Endothelial cell (in vitro differentiated cells): ENCODE data around the gene MCM3. TPM values are rescaled to one million over a fixed set of nuclear protein-coding genes. Genes with fewer than 3 reads are reported as not detected.
A peak's percentile ranks its signal among the peaks of the same experiment; 100 is the strongest.

Experiments used
- DNase-seq: peaks from one replicate; pipeline ENCODE4 v3.0.0; 2021; ENCODE audit warnings: low spot score
- H3K27ac Mint-ChIP-seq: one replicate; pipeline ENCODE4 v1.8.0; 2021; ENCODE audit warnings: mixed read lengths, inconsistent platforms; ENCODE audit not compliant: unreplicated experiment
- H3K27me3 Mint-ChIP-seq: one replicate; pipeline ENCODE4 v1.8.0; 2021; ENCODE audit warnings: mild to moderate bottlenecking, moderate library complexity, mixed read lengths, inconsistent platforms; ENCODE audit not compliant: unreplicated experiment
- H3K36me3 Mint-ChIP-seq: one replicate; pipeline ENCODE4 v1.8.0; 2021; ENCODE audit warnings: mild to moderate bottlenecking, low read depth, mixed read lengths, inconsistent platforms; ENCODE audit not compliant: unreplicated experiment
- H3K4me1 Mint-ChIP-seq: one replicate; pipeline ENCODE4 v1.8.0; 2021; ENCODE audit warnings: mild to moderate bottlenecking, mixed read lengths, inconsistent platforms; ENCODE audit not compliant: unreplicated experiment
- H3K4me3 Mint-ChIP-seq: one replicate; pipeline ENCODE4 v1.8.0; 2021; ENCODE audit warnings: mild to moderate bottlenecking, mixed read lengths, inconsistent platforms; ENCODE audit not compliant: unreplicated experiment
- H3K9me3 Mint-ChIP-seq: one replicate; pipeline ENCODE4 v1.8.0; 2021; ENCODE audit warnings: mixed read lengths, inconsistent platforms; ENCODE audit not compliant: unreplicated experiment
- total RNA-seq: library from RNA; stranded (reverse); fragmentation: NEBNext Ultra II Directional; extraction: Animal tissue kit (Norgen Biotek cat#: 25700); gene quantifications from one replicate; pipeline ENCODE4 v1.2.1, GENCODE V29; 2021; ENCODE audit not compliant: unreplicated experiment
- TF ChIP-seq, protein P1 (sequence below): fragments of 200-600 bp; sonication (generic); IDR thresholded peaks from one replicate; pipeline ENCODE4 v1.5.0; 2021; ENCODE audit warnings: antibody characterized with exemption; ENCODE audit not compliant: unreplicated experiment

The MCM3 gene
- total RNA-seq, 1 donor from 2014 or later, result 50.0 TPM

DNA sequence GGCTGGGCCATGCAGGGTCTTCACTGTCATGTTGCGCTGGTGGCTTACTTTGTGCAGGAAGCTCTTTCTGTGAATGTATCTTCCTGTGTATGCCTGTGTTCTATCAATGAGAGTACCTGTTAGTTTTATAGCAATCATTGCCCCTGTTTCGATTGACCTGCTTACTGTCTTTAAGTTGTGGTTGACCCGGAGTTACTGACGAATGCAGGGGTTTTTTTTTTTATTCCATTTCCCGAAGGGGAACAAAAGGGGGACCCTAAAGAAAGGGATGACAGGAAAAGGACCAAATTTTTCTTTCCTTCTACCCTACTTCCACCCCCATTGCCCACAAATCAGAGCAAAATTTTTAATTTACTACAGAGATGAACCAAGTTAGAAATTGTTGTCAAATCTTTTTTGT, 40.1 kb downstream of the MCM3 start, which contains the start of gene IL17F:
IL17F (minus strand) TSS at position 101 of the 400 bp plus-strand sequence; CDS start at position 30, 71 bp downstream.
- DNase-seq, result no peak
- Mint-ChIP-seq H3K27ac (no peak within 1 kb of the TSS), H3K36me3 (no peaks in the 10 kb centered on the region), H3K4me3 (no peak within 1 kb of the TSS), H3K4me1 (peaks cover 3% of the 10 kb centered on the region), H3K9me3 (no peaks in the 10 kb centered on the region), H3K27me3 (peaks cover 2% of the 10 kb centered on the region)
- TF ChIP-seq, protein P1, sequence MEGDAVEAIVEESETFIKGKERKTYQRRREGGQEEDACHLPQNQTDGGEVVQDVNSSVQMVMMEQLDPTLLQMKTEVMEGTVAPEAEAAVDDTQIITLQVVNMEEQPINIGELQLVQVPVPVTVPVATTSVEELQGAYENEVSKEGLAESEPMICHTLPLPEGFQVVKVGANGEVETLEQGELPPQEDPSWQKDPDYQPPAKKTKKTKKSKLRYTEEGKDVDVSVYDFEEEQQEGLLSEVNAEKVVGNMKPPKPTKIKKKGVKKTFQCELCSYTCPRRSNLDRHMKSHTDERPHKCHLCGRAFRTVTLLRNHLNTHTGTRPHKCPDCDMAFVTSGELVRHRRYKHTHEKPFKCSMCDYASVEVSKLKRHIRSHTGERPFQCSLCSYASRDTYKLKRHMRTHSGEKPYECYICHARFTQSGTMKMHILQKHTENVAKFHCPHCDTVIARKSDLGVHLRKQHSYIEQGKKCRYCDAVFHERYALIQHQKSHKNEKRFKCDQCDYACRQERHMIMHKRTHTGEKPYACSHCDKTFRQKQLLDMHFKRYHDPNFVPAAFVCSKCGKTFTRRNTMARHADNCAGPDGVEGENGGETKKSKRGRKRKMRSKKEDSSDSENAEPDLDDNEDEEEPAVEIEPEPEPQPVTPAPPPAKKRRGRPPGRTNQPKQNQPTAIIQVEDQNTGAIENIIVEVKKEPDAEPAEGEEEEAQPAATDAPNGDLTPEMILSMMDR, result no peak

DNA sequence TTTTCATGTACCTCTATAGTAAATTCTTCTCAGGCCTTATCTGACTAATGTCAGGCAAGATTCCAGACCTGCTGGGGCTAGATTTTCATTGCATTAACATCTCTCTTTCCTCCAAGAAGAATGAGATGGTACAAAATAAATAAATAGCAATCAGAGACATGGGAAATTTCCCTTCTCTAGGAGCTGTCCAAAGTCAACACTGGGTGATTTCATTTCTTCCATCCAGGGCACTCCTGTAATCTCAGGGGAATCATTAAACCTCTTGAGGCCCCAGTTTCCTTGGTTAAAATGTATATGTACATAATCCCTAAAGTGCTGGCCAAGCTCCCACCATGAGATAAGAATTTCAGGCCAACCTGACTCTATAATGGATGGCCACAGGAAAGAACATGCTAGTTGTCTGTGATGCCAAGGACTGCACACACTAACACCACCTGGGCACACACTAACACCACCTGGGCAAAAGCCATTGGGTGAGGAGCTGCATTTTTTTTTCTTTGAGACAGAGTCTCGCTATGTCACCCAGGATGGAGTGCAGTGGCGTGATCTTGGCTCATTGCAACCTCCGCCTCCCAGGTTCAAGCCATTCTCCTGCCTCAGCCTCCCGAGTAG, 41.2 kb downstream of the MCM3 start:
- TF ChIP-seq, protein P1, result no peak
- Mint-ChIP-seq H3K9me3 (no peaks in the 10 kb centered on the region), H3K27me3 (peaks cover 2% of the 10 kb centered on the region), H3K36me3 (no peaks in the 10 kb centered on the region), H3K27ac (no peak overlapping the region), H3K4me1 (peaks cover 3% of the 10 kb centered on the region), H3K4me3 (no peak overlapping the region)
- DNase-seq, result no peak

DNA sequence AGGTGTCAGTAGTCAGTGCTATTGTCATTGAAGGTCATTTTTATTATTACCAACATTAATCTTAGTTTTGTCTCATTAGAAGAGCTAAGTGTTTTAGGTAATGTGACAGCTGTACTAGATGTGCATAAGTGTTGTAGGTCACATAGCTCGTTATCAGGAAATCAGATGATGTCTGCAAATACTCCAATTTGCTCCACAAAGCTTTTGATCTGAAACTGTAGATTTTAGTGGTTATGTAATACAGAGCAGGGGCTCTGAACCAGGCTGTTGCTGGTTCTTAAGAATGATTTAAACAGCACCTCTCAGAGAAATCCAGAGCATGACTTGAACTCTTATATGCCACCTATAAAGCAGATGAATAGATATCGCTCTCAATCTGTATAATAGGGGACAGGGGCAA, 42.7 kb downstream of the MCM3 start:
- H3K4me1 Mint-ChIP-seq, result peaks cover 3% of the 10 kb centered on the region
- no peak overlapping the region for H3K4me3 Mint-ChIP-seq
- no peak overlapping the region for H3K27ac Mint-ChIP-seq
- no peak for DNase-seq
- no peaks in the 10 kb centered on the region for H3K36me3 Mint-ChIP-seq
- peaks cover 4% of the 10 kb centered on the region for H3K27me3 Mint-ChIP-seq
- H3K9me3 Mint-ChIP-seq, result no peaks in the 10 kb centered on the region
- TF ChIP-seq, protein P1, result no peak

DNA sequence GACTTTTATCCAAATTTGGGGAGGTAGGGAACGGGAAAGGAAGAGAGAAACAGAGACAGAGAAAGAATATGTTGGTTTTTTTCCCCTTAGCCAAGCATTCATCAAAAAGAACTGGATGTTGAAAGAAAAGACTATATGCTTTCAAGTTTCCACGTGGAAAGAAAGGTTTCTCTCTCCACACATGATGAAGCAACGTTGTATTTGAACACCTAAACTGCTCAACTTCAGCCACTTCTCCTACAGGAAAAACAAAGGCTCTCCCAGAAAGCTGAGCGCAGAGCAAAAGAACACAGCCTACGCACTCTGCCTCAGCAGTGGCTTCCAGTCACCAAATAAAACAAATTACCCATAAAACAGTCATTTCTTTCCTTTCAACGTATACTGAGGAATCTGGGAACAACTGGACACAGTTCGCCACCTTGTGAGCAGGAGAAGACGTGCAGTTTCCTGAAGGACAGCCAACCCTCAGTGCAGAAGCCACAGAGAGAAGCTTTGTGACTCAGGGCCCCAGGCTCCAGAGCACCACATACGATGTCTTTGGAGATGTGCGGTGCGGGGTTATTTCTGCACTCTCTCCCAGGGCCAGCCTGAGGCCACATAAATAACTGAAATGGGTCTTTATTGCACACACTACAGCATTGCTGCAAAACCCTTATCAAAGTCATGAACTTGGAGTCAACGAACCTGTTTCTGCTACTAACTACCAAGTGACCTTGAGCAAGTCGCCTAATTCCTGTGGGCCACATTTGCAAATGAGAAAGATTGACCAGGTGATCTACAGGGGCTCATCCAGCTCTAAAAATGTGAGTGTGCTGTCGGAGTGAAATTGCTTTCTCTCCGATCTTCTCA, 50.3 kb downstream of the MCM3 start:
- Mint-ChIP-seq H3K36me3 (no peaks in the 10 kb centered on the region), H3K4me1 (peaks cover 5% of the 10 kb centered on the region), H3K4me3 (no peak overlapping the region), H3K27me3 (peaks cover 1% of the 10 kb centered on the region), H3K27ac (no peak overlapping the region), H3K9me3 (no peaks in the 10 kb centered on the region)
- peak; percentile 49 for DNase-seq
- TF ChIP-seq, protein P1, result no peak

DNA sequence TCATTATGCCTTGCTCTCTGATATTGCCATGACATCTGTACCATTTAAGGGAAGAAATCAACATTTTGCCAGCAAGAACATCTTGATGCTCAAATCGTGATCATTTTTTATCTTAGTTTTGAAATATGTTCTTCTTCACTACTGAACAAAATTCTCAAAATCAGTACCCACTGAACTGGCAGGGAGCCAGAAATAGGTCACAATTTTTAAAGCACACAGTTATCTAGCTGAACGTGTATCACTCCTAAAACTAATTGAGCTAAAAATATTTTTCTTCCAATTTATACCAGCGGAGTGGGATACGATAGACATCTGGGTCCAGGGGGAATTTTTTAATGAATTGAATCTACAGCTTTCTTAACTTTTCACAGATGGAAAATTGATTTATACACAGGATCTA, 51.5 kb downstream of the MCM3 start:
- no peak overlapping the region for H3K27ac Mint-ChIP-seq
- peaks cover 1% of the 10 kb centered on the region for H3K27me3 Mint-ChIP-seq
- no peaks in the 10 kb centered on the region for H3K9me3 Mint-ChIP-seq
- no peaks in the 10 kb centered on the region for H3K36me3 Mint-ChIP-seq
- H3K4me1 Mint-ChIP-seq, result peaks cover 5% of the 10 kb centered on the region
- DNase-seq, result no peak
- TF ChIP-seq, protein P1, result no peak
- H3K4me3 Mint-ChIP-seq, result no peak overlapping the region
